Measurements from ENCODE around the gene SLC2A4RG.

DNA sequence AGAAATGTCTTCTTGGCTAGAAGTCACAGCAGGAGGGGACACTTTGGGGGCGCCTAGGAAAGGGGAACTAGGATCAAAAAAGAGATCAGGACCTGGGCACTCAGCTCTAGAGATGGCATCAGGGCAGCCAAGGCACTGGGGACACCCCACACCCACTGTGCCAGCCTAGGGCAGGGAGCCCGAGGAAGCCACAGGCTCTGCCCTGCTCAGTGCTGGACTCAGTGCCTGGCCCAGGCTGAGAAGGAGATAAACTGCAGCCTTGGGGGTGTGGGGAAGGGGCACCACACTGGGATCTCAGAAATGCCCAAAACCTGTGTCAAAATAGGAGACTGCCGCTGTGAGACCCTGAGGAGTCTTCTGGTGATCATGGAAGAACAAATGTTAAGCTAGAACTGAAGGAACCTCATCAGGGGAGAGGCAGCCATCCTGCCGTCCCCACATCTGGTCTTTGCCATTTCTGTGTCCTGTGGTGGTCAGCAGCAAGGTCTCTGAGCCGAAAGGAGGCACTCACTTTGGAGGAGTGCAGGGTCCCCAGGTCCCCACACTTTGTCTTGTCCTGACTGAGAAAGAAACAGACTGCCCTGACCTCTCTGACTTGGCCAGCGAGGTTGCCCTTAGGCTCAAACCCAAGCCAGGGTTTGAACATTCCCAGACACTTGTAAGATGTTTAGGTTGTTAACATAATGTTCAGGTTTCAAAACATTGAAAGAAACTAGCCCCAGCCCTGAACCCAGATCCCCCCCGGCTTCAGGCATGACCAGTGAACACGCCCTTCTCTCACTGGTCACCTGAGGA, 34.1 kb upstream of the SLC2A4RG start:
- TF ChIP-seq, protein P1, sequence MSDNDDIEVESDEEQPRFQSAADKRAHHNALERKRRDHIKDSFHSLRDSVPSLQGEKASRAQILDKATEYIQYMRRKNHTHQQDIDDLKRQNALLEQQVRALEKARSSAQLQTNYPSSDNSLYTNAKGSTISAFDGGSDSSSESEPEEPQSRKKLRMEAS (IDR thresholded peaks at IDR 0.05; ENCODE audit: insufficient read depth, insufficient read length) = no peak
- TF ChIP-seq EZH2 (IDR thresholded peaks at IDR 0.05; ENCODE audit: borderline replicate concordance, low read depth, low read length, severe bottlenecking) (no peak), POLR2AphosphoS5 (IDR thresholded peaks at IDR 0.05; ENCODE audit: insufficient read depth, low read depth, low read length) (no peak), MYC (IDR thresholded peaks at IDR 0.05; ENCODE audit: low read depth, low read length) (no peak), POLR2A (IDR thresholded peaks at IDR 0.05; ENCODE audit: low read depth, low read length) (no peak), GATA2 (IDR thresholded peaks at IDR 0.05; ENCODE audit: insufficient read depth, insufficient read length, low read depth, low read length) (no peak), JUN (IDR thresholded peaks at IDR 0.05; ENCODE audit: borderline replicate concordance, insufficient read depth, insufficient read length, low read depth) (no peak), FOS (IDR thresholded peaks at IDR 0.05; ENCODE audit: borderline replicate concordance, insufficient read depth, low read length) (no peak)
- TF ChIP-seq, protein P2, sequence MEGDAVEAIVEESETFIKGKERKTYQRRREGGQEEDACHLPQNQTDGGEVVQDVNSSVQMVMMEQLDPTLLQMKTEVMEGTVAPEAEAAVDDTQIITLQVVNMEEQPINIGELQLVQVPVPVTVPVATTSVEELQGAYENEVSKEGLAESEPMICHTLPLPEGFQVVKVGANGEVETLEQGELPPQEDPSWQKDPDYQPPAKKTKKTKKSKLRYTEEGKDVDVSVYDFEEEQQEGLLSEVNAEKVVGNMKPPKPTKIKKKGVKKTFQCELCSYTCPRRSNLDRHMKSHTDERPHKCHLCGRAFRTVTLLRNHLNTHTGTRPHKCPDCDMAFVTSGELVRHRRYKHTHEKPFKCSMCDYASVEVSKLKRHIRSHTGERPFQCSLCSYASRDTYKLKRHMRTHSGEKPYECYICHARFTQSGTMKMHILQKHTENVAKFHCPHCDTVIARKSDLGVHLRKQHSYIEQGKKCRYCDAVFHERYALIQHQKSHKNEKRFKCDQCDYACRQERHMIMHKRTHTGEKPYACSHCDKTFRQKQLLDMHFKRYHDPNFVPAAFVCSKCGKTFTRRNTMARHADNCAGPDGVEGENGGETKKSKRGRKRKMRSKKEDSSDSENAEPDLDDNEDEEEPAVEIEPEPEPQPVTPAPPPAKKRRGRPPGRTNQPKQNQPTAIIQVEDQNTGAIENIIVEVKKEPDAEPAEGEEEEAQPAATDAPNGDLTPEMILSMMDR (IDR thresholded peaks at IDR 0.05; ENCODE audit: extremely low read depth in 1 of 2, insufficient read depth in 1 of 2, low read depth in 1 of 2, low read length in 2 of 2) = no peak
